GM12878 (cell line): ENCODE measurements around the gene TRDMT1.

Experiments
- BMI1 ChIP-seq: fragments of 450-650 bp; IDR thresholded peaks from 2 replicates; pipeline ENCODE4 v1.6.1; 2016; ENCODE audit warnings: mild to moderate bottlenecking, moderate library complexity, borderline replicate concordance
- CREB1 ChIP-seq: IDR thresholded peaks from 2 replicates; pipeline ENCODE4 v1.6.1; 2012; ENCODE audit warnings: low read depth, mild to moderate bottlenecking, inconsistent platforms
- EZH2 ChIP-seq: IDR thresholded peaks from 2 replicates; pipeline ENCODE4 v1.6.1; 2012; ENCODE audit warnings: low read depth, mild to moderate bottlenecking, control low read depth, inconsistent platforms, low read length, borderline replicate concordance; ENCODE audit not compliant: control insufficient read depth
- PBX3 ChIP-seq: IDR thresholded peaks from 2 replicates; pipeline ENCODE4 v1.6.1; 2011; ENCODE audit warnings: mild to moderate bottlenecking, low read depth, low read length, moderate library complexity; ENCODE audit not compliant: insufficient replicate concordance
- SMAD1 ChIP-seq: fragments of 450-650 bp; IDR thresholded peaks from 2 replicates; pipeline ENCODE4 v1.6.1; 2018; ENCODE audit warnings: mild to moderate bottlenecking, low read depth; ENCODE audit not compliant: partially characterized antibody
- SREBF2 ChIP-seq: IDR thresholded peaks from 2 replicates; pipeline ENCODE4 v1.6.1; 2012; ENCODE audit warnings: mild to moderate bottlenecking, low read length
- TF ChIP-seq, protein P1 (sequence below), 3 experiments: IDR thresholded peaks in 2 of 3; conservative IDR thresholded peaks in 1 of 3; 2 replicates each; pipeline ENCODE4 v1.5.1; 2011; ENCODE audit warnings: low read depth in 3 of 3, low read length in 3 of 3, mild to moderate bottlenecking in 3 of 3, control low read depth in 2 of 3, moderate library complexity in 2 of 3, inconsistent platforms in 1 of 3, mixed read lengths in 1 of 3; ENCODE audit not compliant: control insufficient read depth in 2 of 3, insufficient read depth in 1 of 3; ENCODE audit errors: extremely low read depth in 1 of 3

DNA sequence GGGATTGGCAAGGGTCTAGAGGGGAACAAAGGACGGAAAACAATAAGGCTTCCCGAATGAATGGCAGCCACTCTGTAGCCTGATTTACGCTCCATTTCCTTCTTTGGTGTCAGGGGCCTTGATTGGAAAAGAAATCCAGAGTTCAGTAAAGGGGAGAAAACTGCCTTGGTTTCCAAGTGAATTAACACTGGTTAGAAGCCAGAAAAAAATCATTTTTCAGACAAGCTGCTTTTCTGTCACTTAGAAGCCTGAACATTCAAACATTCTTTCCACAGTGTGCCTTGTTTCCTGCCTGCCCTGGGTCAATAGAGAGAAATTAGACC lies 283 bp upstream of the TRDMT1 start:
- TF ChIP-seq SREBF2: no peak
- no peak for TF ChIP-seq BMI1
- no peak for TF ChIP-seq SMAD1
- TF ChIP-seq, protein P1, sequence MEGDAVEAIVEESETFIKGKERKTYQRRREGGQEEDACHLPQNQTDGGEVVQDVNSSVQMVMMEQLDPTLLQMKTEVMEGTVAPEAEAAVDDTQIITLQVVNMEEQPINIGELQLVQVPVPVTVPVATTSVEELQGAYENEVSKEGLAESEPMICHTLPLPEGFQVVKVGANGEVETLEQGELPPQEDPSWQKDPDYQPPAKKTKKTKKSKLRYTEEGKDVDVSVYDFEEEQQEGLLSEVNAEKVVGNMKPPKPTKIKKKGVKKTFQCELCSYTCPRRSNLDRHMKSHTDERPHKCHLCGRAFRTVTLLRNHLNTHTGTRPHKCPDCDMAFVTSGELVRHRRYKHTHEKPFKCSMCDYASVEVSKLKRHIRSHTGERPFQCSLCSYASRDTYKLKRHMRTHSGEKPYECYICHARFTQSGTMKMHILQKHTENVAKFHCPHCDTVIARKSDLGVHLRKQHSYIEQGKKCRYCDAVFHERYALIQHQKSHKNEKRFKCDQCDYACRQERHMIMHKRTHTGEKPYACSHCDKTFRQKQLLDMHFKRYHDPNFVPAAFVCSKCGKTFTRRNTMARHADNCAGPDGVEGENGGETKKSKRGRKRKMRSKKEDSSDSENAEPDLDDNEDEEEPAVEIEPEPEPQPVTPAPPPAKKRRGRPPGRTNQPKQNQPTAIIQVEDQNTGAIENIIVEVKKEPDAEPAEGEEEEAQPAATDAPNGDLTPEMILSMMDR (IDR thresholded peaks at IDR 0.05 in 2 of 3, conservative IDR thresholded peaks at IDR 0.05 in 1 of 3; ENCODE audit: control insufficient read depth in 2 of 3, extremely low read depth in 1 of 3, insufficient read depth in 1 of 3, low read depth in 3 of 3, low read length in 3 of 3): no peak
- no peak for TF ChIP-seq PBX3
- TF ChIP-seq CREB1: no peak
- no peak for TF ChIP-seq EZH2
